Measurements from ENCODE around the gene SMIM33.
"Not testable (repeated sequence)": the region's sequence is repeated elsewhere in the genome, so short reads cannot be mapped to it uniquely, and the experiment has no call there.

The SMIM33 gene

GRCh38 chr5:139470821-139471300 lies at the start of gene SMIM33:
TSS of gene SMIM33 (plus strand) at chr5:139471004. CDS start at chr5:139471122, 118 bp downstream.
- no peak for DNase-seq

- DNase-seq, result peak; percentile 56
Measured at GRCh38 chr5:139422307-139422893, 48.4 kb upstream of the SMIM33 start.

DNA sequence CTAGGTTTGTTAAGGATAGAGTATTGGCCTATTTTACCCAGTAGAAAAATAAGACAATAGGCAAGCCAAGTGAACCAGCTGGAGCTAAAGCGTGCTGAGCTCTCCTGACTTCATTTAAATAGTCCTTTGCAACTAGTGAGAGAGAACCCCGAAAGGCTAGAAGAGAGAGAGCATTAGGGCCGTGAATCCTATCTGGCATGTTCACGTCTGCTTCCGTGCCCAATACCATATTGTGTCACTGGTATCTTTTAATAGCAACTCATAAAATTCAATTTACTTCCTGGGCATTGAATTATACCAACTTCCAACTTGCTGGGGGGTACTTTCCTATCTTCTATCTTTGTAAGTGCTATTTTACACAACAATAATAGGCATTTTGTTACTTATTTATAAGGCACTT lies 45.3 kb upstream of the SMIM33 start:
- DNase-seq, result no peak

DNA sequence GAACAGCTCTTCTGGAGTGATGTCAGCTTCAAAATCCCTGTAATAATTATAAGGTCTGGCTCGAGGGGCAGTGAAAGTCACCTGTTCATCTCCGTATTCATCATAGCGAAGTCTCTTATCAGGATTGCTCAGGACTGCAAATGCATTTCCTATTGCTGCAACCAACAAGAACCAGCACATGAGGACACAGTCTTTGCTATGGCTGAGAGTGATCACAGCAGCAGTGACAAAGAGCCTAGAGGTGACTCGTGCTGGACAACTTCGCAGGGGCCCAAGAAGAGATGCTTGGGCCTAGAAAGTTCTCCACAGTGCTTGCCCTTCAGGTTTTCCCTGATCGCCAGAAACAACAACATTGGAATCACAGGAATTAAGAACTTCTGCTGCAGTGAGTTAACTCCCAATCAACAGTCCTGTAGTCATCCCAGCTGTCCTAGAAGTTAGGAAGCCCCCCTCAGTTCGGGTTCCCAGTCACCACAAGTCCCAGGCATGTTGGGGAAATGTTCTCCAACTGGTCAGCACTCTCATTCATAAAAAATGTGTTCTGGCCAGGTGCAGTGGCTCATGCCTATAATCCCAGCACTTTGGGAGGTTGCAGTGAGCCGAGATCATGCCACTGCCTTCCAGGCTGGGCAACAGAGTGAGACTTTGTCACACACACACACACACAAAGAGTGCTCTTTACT lies 44.5 kb upstream of the SMIM33 start:
- DNase-seq, result no peak

DNA sequence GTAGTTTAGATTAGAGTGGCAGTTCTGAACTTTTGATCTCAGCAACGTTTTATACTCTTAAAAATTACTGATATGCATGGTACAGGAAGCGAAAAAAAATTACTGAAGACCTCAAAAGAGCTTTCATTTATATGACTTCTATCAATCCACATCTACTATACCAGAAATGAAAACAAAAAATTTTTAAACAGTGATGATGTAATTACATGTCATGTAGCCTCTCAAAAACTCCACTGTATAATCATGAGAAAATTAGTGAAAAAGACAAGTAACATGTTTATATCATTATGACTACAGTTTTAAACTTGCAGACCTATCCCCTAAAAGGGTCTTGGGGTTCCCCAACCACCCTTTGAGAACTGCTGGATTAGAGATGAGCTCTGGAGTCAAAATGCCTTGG lies 40.8 kb upstream of the SMIM33 start:
- no peak for DNase-seq

DNA sequence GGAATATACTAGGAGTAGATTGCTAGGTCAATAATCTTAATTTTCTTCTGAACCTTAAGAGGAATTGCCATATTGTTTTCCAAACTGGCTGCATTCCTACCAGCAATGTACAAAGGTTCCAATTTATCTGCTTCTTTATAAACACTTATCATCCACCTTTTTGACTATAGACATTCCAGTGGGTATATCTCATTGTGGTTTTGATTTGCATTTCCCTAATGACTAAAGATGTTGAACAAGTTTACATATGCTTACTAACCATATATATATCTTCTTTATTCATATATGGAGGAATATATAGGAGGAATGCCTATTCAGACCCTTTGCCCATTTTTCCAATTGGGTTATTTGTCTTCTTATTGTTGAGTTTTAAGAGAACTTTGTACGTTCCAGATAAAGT lies 39.1 kb upstream of the SMIM33 start:
- DNase-seq, result no peak

GRCh38 chr5:139435676-139436075 lies 35.1 kb upstream of the SMIM33 start:
- DNase-seq, result no peak

DNA sequence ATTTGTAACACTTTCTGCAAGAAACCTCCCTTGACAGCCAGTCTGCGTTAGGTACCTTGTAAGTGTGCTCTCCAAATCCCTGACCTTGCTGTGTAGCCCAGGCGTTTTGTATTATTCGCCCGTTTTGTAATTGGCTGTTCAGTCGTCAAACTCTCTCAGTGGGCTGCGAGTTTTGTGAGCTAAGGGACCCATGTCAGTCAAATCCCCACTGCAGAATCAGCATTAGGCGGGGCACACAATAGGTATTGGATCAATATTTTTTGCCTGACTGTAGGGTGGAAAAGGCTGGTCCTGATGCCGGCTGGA lies 32.1 kb upstream of the SMIM33 start:
- no peak for DNase-seq

DNA sequence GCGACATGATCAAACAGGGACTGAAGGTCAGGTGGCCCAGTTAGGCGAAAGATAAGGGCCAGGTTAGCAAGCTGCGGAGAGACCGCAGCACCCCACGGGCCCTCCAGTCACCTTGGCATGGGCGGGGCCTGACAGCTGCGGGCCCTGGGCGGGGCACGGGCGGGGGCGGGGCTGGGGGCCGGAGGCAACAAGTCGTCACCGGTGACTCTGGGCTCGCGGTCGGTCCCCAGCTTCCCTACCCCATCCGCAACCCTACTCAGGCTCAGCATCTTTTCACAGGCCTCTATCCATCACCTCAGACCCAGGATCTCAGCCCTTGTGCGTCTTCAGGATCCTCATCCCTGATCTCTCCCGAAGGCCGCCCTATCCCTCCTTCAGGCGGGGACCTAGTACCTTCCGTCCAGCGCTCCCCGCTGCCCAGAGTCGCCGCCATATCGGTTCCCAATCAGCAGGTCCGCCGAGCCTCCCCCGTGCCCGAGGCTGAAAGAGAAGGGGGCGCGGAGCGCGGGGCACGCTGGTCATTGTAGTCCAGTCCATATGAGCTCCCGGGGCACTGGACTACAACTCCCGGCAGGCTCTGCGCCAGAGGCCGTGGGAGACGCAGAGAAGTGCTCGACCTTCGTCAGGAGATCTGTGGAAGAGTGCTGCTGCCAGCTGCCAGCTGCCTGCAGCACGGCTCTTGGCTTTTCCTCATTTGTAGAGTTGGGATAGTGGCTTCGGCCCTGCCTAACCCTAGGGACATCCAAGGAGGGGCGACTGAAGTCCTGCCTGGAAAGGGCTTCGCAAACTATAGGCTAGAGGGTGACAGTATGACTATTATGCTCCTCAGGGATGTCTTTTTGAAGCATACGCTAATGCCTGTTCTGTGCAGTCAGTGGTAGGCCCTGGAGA lies 31.5 kb upstream of the SMIM33 start, which contains the start of gene DNAJC18:
DNAJC18 (minus strand) TSS at position 513 of the 891 bp plus-strand sequence; CDS start at position 433, 80 bp downstream.
- DNase-seq, result peak; percentile 96

DNA sequence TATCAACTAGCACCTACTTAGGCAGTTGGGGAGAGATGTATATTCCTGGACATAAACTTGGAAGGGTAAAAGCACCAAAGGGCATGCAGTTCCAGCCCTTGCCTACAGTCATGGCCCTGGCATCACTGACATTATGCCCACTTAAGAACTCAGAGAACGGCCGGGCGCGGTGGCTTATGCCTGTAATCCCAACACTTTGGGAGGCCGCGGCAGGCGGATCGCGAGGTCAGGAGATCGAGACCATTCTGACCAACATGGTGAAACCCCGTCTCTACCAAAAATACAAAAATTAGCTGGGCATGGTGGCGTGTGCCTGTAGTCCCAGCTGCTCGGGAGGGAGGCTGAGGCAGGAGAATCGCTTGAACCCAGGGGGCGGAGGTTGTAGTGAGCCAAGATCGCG lies 30.4 kb upstream of the SMIM33 start:
- not testable (repeated sequence) for DNase-seq

DNA sequence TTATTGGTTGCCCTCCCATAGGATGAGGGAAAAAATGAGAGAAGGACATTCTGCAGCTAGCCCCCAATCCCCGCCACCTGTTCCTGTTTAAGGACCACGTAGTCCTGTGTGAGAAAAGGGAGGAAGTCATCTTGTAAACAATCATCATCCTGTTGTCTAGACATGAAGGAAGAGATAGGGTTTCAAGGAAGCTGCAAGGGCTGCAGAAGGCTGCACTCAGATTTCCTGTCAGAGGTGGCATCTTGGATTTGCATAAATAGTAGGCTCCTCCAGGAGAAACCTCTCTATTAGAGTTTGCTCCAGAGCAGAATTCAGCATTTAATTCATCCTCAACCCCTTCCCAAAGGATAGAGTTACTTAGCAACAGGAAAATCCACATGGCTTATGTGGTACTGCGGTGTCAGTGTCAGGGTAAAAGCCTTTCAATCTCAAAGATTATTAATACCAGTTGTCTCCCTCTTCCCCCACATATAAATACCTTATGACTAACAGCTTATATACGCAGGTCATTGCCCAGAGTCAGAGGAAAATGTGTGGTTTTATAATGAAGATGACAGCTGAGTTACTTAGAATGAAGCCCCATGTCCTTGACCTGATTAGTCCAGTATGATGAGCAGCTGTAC lies 26.9 kb upstream of the SMIM33 start:
- no peak for DNase-seq

DNA sequence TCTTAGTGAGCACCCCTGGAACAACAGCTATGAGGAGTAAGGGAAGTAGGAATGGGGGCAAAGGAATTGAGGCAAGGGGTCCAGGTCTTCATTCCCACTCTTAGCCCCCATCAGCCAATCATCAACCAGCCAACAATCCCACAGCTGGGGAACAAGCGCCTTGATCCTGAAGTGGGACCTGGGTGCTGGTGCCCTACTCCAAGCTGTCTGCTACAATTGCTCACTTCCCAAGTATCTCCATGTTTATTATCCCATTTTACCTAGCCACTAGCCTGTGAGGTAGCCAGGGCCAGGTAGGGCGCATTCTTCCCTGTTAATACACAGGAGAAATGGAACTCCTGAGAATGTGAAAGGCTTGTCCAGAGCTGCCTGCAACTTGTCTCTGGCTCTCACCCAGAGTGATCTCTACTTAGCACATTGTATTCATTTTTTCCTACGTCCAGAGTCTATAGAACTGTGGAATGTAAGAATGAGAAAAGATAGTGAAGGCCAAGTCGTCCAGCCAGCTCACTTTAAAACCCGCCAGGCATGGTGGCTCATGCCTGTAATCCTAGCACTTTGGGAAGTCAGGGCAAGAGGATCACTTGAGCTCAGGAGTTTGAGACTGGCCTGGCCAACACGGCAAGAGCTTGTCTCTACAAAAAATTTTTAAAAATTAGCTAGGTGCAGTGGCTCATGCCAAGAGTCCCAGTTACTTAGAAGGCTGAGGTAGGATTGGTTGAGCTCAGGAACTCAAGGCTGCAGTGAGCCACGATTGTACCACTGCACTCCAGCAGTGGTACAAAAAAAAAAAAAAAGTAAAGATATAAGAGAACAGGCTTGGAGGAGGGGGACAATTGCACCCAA lies 25.3 kb upstream of the SMIM33 start:
- peak; percentile 67 for DNase-seq

DNA sequence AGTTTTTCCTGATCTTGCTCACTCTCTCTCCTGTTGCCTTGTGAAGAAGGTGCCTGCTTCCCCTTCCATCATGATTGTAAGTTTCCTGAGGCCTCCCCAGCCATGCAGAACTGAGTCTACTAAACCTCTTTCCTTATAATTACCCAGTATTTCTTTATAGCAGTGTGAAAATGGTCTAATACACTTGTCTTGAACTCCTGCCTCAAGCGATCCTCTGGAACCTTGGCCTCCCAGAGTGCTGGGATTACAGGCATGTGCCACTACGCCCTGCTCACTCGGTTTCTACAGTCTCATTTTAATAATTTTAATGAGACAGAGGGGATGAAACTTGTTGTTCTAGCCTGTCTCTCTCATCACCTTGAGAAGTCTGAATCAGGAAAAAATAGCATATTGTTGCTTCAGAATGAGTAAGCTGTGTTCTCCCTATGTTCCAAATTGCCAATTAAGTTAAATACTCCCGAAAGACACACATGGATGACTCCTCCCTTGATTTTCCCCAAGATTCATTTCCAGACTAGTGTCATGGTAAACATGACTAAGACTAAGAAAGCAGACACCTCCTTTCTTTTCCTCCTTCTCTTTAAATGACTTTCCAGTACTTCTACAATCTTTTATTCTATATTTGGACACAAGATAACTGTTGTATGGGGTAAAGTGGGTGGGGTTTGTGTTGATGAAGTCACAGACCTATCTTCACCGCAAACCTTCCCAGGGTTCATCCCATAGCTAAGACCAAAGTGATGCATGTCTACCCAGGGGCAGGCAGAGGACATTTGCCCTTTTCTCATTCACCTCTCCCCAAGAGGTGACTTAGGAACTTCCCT lies 23.6 kb upstream of the SMIM33 start:
- DNase-seq, result no peak

GRCh38 chr5:139451176-139451575 lies 19.6 kb upstream of the SMIM33 start:
- DNase-seq, result no peak

DNA sequence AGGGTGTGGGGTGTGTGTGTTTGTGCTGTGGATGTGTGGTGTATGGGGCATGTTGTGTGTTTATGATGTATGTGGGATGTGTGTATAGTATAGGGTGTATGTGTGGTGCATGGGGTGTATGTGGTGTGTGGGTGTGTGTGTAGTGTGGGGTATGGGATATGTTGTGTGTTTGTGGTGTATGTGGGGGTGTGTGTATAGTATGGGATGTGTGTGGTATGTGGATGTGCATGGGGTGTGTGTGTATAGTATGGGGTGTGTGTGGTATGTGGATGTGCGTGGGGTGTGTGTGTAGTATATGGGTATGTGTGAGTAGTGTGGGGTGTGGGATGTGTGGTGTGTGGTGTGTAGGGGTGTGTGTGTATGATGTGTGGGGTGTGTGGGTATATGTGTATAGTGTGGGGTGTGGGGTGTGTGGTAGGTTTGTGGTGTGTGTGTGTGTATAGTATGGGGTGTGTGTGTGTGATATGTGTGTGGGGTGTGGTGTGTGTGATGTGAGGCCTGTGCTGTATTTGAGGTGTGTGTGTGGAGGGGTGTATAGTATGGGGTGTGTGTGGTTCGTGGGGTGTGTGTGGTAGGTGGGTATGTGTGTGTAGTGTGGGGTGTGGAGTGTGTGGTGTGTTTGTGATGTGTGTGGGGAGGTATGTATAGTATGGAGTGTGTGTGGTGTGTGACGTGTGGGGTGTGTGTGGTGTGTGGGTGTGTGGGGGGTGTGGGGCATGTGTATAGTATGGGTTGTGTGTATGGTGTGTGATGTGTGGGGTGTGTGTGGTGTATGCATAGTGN lies 18.7 kb upstream of the SMIM33 start:
- no peak for DNase-seq

DNA sequence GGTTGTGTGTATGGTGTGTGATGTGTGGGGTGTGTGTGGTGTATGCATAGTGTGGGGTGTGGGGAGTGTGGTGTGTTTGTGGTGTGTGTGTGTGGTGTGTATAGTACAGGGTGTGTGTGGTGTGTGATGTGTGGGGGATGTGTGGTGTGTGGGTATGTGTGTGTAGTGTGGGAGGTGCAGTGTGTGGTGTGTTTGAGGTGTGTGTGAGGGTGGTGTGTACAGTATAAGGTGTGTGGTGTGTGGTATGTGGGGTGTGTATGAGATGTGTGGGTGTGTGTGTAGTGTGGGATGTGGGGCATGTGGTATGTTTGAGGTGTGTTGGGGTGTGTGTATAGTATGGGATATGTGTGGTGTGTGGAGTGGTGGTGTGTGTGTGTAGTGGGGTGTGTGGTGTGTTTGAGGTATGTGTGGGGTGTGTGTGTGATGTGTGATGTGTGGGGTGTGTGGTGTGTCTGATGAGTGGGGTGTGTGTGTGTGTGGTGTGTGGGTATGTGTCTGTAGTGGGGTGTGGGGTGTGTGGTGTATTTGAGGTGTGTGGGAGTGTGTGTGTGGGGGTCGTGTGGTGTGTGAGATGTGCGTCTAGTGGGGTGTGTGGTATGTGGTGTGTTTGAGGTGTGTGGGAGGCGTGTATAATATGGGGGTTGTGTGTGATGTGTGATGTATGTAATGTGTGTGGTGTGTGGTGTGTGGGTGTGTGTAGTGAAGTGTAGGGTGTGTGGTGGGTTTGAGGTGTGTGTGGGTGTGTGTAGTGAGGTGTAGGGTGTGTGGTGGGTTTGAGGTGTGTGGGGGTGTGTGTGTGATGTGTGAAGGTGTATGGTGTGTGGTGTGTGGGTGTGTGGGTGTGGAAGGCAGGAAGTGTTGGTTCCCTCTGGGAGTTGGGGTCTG lies 16.9 kb upstream of the SMIM33 start:
- DNase-seq, result no peak

- no peak for DNase-seq
Measured at GRCh38 chr5:139454568-139455290, 16.1 kb upstream of the SMIM33 start.

DNA sequence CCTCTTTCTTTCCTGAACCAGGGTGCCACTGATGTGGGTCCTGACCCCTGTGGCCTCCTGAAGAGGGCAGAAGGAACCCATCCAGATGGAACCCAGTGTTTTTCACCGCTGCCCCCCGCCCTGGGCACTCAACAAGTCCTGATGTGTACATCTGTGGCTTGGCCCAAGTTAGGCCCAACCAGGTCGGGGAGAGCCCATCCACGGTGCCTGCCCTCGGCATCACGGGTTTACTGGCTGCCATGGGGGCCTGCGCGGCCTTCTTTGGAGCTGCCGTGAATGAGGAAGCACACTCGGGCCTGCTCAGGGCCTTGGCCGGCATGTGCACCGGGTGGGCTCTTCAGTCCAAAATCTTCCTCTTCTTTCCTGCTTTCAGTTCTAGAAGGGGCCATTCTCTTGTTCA lies 14.0 kb upstream of the SMIM33 start:
- no peak for DNase-seq

DNA sequence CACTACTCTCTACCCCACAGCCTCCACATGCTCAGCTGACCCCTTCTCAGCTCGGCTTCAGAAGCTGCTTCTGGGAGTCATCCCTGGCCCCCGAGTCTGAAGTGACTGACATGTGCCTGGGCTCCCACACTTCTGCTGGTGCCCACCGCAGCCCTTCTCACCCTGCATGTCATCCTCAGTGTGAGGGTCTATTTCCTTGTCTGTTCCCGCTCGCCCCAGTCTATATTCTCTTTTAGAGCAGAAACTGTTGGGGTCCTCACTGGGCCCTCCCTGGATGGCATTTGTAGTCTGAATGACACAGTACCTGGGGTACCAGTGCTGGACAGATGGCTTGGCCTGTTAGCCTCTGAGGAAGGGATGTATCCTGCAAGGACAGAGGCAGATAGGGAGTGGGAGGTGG lies 13.6 kb upstream of the SMIM33 start:
- DNase-seq, result no peak

Data from femur (tissue), 1 donor.